Stimulated activated CD8-positive, alpha-beta memory T cell treated with anti-CD3 and anti-CD28 coated beads, Interleukin-4, amount 100 ng/mL, for 4 hours (primary cell): Measurements from ENCODE around the gene HEBP1.
A peak's percentile ranks its signal among the peaks of the same experiment; 100 is the strongest.
"Not testable (repeated sequence)": the region's sequence is repeated elsewhere in the genome, so short reads cannot be mapped to it uniquely, and the experiment has no call there.

Experiments
- DNase-seq, 2 donors: peaks; one replicate each; pipeline ENCODE4 v3.0.0-alpha.2; 2020; ENCODE audit warnings: low read depth in 2 of 2, low spot score in 1 of 2

HEBP1 gene, protein sequence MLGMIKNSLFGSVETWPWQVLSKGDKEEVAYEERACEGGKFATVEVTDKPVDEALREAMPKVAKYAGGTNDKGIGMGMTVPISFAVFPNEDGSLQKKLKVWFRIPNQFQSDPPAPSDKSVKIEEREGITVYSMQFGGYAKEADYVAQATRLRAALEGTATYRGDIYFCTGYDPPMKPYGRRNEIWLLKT

DNA sequence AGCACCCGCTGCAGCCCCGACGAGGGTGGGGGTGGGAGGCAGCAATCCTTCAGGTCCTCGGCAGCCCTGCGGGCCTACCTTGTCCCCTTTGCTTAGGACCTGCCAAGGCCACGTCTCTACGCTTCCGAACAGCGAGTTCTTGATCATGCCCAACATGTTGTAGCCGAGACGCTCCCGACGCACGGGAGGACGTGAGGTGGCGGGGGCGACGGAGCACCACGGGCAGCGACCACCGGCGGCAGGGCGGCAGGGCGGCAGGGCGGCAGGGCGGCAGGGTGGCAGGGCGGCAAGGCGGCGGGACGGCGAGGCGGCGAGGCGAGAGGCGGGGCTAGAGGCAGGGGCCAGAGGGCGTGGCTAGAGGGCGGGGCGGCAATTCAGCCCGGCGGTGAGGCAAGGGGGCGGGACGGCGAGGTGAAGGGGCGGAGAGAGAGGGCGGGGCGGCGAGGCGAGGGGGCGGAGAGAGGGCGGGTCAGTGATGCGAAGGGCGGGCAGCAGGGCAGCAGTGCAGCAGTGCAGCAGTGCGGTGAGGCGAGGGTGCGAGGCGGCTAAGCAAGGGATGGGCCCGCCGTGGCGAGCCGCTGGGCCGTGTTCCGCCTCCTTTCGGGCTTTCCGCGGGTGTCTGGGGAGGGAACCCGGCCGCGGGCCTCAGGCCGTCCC lies at the start of gene HEBP1:
Gene HEBP1, minus strand, starts transcription at position 307 of the 657 bp plus-strand sequence. Its CDS starts 151 bp downstream, at position 156.
- peak; percentile 90 to 95 for DNase-seq

DNA sequence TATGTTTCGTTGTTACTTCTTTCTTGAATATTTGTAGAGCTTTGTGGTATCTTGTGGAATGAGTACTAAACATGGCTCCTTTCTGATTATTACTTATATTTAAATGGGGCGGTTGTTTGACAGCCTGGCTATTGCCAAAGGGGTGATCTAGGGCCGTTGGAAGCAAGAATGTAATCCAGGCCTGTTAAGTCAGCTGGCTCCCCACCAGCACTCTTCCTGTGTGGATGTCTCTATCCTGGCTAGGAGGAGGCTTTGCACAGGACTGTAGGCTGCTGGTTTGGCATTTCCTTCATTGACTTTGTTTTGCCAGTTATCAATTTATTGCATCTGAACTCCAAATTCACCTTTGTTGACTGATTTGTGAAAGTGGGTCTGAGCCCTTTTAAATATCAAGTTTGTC lies 49.8 kb upstream of the HEBP1 start:
- DNase-seq: no peak

DNA sequence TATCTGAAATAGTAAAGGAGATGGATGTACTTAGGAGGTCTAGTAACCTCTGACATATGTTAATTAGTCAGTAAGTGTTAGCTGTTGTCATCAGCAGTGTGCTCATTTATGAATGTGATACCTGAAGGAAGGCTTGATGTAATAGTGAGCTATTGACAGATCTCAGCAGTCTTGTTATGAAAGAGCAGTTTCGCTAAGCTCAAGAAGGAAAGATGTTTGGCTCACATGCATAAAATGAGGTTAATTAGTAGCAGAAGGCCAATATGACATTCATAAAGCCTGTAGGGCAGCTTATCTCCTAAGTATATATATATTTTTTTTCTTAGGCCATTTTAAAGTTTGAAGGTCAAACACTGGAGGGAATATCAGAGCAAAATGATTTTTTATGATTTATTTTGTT lies 46.9 kb upstream of the HEBP1 start:
- DNase-seq: no peak

DNA sequence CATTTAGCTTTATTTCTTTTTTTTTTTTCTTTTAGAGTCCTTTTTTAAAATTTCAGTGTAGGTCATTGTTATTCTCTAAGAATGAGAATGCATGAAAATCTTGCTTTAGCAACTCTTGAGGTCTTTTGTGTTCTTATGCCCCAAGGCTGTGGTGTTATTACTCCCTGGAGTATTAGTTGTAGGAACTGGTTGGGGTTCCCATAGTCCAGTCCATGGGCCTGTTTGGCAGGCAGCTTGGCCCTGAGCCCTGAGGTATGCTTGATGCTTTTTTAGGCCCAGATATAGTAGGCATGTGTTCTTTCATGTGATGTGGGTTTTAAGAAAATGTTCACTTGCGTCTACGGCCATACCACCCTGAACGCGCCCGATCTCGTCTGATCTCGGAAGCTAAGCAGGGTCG lies 45.8 kb upstream of the HEBP1 start:
- no peak for DNase-seq

DNA sequence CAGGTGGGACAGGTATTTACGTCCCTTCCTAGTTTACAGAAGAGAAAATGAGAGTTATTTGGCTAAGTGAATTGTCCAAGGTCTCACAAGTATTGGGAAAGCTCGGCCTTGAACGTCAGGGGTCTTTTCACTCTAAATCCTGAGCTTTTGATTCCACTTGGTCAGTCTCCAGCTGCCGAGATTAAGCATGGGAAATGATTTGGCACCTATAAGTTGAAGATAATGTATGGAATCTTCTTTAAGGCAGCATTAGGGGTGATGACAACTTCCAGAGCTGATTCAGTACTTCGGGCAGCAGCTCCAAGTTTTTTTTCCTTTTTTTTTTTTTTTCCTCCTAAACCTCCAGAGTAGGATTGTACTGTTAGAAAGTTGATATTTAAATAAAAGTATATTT lies 44.8 kb upstream of the HEBP1 start:
- DNase-seq: no peak

DNA sequence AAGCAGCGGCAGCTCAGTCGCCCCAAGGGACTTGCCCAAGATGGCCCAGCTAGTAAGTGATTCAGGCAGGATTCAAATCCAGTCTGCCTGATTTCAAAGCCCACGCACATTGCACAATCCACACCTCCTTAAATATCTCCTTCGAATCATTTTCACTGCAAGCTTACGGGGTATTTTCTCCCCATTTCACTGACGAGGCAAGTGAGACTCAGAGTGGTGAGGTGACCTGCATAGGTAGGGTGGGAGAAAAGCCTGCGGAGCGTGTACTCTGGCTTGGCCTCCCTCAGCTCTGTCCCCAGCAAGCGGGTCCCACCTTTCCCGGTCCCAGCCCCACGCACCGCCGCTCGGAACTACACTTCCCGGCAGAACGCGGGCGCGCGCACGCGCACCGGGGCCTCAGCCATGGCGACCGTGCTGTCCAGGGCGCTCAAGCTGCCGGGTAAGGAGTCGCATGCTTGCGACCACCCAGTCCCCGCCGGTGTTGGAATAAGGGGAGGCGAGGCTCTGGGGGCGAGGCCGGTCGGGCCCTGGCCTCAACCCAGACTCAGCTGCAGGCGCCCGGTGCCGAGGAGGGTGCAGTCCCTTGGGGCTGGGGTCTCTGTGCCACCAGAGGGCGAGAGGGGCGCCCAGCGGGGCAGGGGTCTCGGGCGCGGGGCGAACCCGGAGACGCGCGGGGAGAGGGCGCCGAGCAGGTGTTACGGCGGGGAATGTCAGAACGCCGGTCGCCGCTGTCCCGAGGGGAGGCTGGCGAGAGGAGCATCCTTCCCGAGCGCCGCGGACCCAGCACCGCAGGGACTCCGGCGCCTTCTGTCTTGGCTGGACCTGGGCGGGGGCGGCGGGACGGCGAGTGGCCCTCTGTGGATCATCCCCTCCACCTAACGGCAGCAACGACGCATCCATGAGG lies 44.2 kb upstream of the HEBP1 start, which contains the start of gene FAM234B:
Gene FAM234B, plus strand, starts transcription at position 380 of the 904 bp plus-strand sequence. Its CDS starts 23 bp downstream, at position 403.
- peak; percentile 48 to 53 for DNase-seq

DNA sequence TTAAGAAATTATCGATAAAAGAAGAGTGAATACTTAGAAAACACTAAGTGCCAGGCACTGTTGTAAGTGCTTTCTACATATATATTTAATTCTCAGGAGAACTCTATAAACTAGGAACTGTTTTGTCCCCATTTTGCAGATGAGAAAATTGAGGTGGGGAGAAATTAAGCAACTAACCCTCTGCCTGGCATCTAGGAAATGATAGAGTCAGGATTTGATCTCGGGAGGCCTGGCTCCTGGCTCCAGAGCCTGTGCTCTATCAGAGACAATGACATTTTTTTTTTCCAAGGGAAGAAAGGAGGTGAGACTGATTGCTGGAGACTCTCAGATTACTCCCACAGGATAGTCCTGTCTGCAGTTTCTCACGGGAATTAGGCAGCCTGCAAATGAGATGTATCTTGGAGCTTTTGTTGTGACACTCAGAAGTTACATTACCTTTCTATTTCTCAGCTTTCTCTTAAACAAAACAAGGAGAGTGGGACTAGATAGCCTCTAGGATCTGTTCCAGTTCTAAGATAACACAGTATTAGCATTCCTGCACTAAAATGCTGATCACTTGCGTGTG lies 42.7 kb upstream of the HEBP1 start:
- DNase-seq: no peak

DNA sequence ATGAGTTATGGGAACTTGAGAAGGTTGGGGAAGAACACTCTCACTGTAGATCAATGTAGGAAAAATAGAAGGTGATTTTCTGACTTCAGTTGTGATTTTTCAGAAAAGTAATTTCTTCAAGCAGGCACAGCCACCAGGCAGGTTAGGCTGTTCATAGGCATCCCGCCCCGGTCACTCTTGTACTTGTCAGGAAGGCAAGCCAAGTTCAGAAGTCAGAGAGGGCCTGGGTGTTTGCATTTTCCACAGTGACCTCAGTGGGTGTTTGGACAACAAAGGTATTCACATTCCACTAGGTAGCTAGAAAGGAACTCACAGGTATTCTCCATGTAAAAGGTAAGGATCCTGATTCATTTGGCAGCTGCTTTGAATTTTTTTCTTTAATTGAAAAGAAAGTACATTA lies 41.2 kb upstream of the HEBP1 start:
- no peak for DNase-seq

DNA sequence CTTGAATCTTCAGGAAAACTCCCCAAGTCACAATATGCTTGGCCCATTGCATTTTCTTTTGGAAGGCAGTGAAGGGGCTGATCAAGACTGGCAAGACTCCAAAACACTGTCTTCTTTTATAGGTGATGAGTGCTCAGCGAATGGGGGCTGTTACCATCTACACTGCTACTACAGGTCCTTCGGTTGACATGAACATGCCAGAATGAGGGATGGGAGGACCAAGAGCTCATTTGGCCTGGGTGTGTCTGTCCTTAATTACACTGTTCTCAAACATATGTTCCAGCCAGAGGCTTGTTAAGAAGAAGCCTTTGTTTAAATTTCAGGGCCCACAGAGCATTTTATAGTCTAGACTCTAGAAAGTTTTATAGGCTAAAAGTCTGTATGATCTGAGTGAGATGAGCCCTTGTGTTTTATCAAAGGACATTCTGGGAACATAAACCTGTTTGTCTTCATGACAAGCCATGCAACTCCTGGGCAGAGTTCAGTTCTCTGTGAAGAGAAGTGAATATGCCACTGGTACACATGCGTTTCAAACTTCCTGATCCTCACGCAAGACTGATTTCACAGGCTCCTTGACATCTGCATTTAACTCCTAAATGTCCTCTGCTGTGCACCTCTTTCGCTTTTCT lies 39.4 kb upstream of the HEBP1 start:
- no peak for DNase-seq

DNA sequence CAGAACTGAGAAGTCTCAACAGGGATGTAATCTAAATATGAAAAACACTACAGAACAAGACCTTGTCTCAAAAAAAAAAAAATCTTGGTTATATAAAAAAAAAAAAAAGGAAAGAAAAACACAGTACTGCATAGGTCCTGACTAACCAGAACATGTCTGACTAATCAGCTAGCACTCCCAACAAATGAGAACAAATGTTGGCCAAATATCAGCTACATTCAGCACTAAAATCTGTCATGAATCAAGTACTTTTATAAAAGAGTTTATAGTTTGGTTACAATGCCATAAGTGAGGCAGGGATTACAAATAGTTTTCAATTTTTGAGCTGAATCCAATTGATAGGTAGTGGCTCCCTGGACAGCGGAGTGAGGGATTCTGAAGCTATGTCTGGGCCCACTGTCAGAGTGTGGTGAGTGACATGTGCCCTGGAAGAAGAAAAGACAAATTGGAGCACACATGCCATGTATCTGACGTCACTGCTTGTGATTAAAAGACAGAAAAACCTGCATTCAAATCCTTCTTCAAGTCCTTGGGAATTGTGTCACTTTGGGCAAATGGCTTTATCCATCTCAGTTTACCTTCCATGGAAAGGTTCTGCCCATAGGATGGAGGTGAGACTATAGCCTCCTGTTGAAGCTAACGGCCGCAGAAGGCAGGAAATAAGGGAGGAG lies 38.6 kb upstream of the HEBP1 start:
- no peak for DNase-seq

DNA sequence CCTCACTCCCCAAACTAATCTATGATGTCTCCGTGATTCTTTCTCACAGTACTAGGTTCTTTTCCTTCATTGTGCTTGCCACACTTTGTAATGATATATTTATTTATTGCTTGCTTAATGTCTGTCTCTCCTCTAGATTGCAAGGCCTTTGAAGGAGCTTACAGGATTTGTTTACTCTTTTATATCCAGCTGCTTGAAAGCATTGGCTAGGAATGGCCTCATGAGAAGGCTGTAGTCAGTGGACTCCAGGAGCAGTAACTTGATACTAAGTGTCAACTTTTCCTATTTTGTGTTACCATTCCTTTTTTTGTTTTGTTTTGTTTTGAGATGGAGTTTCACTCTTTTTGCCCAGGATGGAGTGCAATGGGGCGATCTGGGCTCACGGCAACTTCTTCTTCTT lies 36.8 kb upstream of the HEBP1 start:
- DNase-seq: no peak

DNA sequence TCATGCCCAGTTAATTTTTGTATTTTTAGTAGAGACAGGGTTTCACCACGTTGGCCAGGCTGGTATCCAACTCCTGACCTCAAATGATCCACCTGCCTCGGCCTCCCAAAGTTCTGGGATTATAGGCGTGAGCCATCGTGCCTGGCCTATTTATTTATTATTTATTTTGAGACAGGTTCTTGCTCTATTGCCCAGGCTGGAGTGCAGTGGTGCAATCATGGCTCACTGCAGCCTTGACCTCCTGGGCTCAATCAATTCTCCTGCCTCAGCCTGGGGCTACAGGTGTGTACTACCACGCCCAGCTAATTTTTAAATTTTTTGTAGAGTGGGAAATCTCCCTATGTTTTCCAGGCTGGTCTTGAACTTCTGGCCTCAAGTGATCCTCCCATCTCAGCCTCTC lies 35.3 kb upstream of the HEBP1 start:
- DNase-seq: not testable (repeated sequence)

DNA sequence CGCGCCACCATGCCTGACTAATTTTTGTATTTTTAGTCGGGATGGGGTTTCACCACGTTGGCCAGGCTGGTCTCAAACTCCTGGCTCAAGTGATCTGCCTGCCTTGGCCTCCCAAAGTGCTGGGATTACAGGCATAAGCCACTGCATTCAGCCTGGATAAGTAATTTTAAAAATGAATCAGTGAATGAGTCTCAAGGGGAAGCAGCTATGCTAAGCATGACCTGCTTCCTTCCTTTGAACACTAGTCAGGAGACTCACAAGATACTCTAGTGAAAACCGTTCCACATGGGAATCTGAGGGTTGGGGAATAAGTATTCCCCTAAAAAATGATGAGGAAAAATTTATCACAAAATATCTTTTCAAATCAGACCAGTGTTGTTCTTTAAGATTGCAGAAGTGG lies 33.4 kb upstream of the HEBP1 start:
- DNase-seq: no peak

DNA sequence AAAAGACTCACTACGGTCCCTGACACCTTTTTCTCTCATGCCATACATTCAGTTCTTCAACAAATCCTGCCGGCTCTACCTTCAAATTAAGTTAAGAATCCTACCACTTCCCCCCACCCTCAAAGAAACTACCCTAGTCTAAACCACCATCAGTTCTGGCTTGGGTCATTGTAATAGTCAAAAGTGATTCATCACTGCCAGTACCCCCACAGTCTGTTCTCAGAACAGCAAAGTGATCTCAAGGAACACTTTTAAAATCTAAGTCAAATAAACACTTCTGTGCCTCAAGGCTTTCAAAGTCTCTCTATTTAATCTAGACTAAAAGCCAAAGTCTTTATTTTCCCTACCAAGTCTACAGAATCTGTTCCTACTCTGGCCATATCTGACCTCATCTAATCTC lies 32.1 kb upstream of the HEBP1 start:
- DNase-seq: no peak

DNA sequence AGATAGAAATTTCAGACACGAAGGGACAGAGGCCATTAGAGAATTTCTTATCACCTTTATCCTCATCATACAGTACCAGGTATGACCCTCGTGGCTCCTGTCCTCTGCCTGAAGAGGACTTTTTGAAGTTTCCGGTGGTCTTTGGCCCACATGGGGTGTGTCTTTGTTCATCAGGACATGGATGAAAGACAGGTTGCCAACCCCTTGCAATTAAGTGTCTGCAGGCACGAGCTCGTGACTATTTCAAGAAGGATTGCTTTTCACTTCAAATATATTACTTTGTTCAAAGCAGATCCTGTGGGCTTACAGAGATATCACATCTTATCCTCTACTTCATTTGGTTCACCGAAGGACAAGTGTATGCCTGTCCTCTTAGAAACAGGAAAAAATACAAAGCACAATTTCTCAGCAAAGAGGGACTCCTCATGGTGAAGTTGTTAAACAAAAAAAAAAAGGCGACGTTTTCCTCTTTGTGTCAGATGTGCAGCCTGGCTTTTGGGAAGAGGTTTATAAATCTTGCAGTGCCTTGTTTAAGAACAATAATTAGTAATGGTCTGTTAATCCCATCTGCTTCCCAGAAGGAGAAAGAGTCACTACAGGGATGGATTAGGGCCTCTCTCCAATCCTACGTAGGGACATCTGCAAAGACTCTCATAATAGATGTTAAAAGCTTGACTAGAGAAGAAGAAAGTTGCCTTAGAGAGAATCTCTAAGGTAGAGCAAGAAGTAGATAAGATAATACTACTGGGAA lies 30.7 kb upstream of the HEBP1 start:
- DNase-seq: no peak

DNA sequence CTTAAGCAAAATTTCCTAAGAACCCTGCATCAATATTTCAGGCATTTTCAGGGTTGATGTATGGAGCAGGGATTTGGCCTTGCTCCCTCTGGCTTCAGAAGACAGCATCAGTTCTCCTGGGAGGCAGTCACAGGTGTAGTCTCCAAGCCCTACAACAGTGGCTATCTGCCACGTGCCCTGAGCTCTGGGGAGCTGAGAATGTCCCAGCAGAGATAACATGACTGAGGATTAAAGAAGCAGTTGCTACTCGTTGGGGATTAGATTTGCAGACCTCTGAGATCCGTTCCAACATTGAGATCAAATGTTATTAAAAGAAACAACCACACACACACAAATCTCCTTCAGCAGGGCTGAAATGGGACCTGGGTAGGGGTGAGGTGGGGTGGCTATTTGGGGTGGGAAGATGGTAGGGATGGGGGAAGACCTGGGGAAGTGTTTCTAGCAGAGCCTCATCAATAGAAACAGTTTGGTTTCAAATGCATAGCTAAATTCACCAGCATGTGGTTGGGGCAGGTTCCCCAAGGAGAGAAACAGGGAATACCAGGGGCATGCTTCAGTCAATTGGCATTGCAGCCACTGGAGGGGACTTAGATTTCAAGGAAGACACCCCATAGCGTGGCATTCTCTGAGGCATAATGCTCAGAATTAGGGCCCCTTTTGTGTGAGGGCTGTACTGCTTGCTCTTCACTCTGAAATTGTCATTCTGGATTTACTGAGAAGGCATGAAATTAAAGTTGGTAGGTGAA lies 28.9 kb upstream of the HEBP1 start:
- DNase-seq: no peak

DNA sequence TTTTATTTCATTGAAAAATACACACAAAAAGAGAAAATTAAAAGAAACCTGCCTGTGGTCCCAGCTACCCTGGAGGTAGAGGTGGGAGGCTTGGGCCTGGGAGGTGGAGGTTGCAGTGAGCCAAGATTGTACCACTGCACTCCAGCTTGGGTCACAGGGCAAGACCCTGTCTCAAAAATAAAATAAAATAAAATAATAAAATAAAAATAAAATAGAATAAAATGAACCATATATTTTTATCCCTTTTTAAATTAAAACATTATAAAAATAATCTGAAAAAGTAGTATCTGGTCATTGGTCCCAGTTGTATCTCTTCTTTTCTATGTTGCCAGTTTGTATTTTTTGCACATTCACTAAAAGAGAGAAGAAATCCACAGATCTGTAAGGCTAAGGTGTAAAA lies 27.4 kb upstream of the HEBP1 start:
- no peak for DNase-seq

DNA sequence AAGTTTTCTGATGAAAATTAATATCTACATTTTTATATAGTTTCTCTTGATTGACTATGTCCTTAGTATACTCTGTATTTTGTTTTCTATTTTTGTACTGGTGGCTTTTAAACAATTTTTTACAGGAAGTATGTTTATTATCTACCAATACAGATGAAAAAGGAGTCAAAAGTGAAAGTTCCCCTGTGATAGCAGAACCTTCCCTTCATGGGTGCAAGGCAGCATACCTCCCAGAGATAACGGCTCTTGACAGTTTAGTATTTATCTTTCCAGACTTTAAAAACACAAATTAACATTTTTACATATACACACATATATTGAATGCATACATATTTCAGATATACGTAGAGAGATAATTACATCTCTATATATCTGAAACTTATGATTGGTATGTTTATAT lies 27.0 kb upstream of the HEBP1 start:
- DNase-seq: no peak

DNA sequence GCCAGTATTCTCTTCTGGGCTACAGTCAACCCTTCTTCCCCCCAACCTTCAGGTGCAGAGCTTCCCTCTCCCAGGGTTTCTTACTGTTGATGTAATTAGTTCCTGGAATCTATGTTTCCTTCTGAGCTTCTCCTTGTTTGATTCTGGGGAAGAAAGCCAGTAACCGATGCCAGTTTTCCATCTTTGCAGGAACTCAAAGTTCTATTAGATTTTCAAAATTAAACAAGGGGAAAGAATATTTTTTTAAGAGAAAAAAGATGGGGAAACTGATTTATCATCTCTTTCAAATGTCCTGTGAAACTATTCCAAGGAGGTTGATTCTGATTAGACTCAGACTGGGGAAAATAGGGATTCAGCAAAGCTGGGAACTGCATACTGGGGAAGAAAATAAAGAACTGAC lies 26.2 kb upstream of the HEBP1 start:
- no peak for DNase-seq
